HL-60 (cell line): ENCODE measurements around the gene WDFY4.

Experiments used
- DNase-seq, 2 experiments: peaks; one replicate each; pipeline ENCODE4 v3.0.0-alpha.2; 2010 to 2020; ENCODE audit warnings: low read depth in 1 of 2, low spot score in 1 of 2
- H3K27ac ChIP-seq: fragments of 250-450 bp; sonication (Bioruptor Pico); replicated peaks from 2 replicates; pipeline ENCODE4 v1.5.1; 2020; ENCODE audit warnings: mild to moderate bottlenecking, moderate library complexity
- H3K27me3 ChIP-seq: fragments of 250-450 bp; sonication (Bioruptor Pico); 2 replicates; pipeline ENCODE4 v1.5.1; 2021; ENCODE audit warnings: mild to moderate bottlenecking, moderate library complexity; ENCODE audit not compliant: insufficient read depth, poor library complexity, severe bottlenecking
- H3K4me3 ChIP-seq: replicated peaks from 2 replicates; pipeline ENCODE4 v1.5.1; 2011; ENCODE audit warnings: mild to moderate bottlenecking, control low read depth, low read length; ENCODE audit not compliant: insufficient read depth
- CTCF ChIP-seq: IDR thresholded peaks from one replicate; pipeline ENCODE4 v1.5.1; 2011; ENCODE audit warnings: low read length, control low read depth, inconsistent platforms; ENCODE audit not compliant: insufficient read depth
- GABPA ChIP-seq: IDR thresholded peaks from 2 replicates; pipeline ENCODE4 v1.6.1; 2012; ENCODE audit warnings: low read depth
- POLR2AphosphoS5 ChIP-seq: IDR thresholded peaks from 2 replicates; pipeline ENCODE4 v1.6.1; 2012; ENCODE audit warnings: low read depth
- REST ChIP-seq: IDR thresholded peaks from 2 replicates; pipeline ENCODE4 v1.6.1; 2012; ENCODE audit warnings: low read depth; ENCODE audit not compliant: insufficient replicate concordance
- SPI1 ChIP-seq: IDR thresholded peaks from 2 replicates; pipeline ENCODE4 v1.6.1; 2012; ENCODE audit warnings: low read depth, mild to moderate bottlenecking, borderline replicate concordance

WDFY4 gene

DNA sequence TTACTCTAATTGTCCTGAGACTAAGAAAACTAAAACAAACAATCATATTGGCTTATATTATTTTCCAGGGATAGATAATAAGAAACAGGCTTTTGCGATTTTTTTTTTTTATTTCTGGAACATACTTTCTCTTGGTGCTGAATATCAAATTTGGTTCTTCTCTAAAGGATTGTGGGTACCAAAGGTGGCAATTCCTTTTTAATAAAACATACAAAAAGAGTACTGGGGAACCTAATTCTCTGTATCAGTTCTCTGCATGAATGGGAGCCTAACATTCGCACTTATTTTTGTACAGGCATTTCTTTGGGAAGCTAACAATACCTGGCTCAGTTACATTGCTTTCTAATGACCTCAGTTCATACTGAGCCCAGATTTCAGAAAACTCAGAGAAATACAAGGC lies 222.2 kb downstream of the WDFY4 start:
- TF ChIP-seq GABPA (no peak), REST (no peak), CTCF (no peak), POLR2AphosphoS5 (no peak), SPI1 (no peak)
- Histone ChIP-seq H3K27me3 (no peaks in the 10 kb centered on the region), H3K4me3 (no peak overlapping the region), H3K27ac (no peak overlapping the region)
- no peak for DNase-seq

GRCh38 chr10:48907730-48908129 lies 223.1 kb downstream of the WDFY4 start:
- no peak for DNase-seq
- H3K27me3 ChIP-seq = no peaks in the 10 kb centered on the region
- TF ChIP-seq CTCF = no peak
- TF ChIP-seq GABPA = no peak
- no peak for TF ChIP-seq SPI1
- no peak for TF ChIP-seq POLR2AphosphoS5
- no peak for TF ChIP-seq REST
- no peak overlapping the region for H3K27ac ChIP-seq
- no peak overlapping the region for H3K4me3 ChIP-seq

- DNase-seq = no peak
- no peak overlapping the region for H3K27ac ChIP-seq
- H3K4me3 ChIP-seq = no peak overlapping the region
- no peaks in the 10 kb centered on the region for H3K27me3 ChIP-seq
- no peak for TF ChIP-seq REST
- no peak for TF ChIP-seq POLR2AphosphoS5
- TF ChIP-seq CTCF = no peak
- no peak for TF ChIP-seq SPI1
Observed at GRCh38 chr10:48910548-48910947, 225.9 kb downstream of the WDFY4 start.
